ENCODE results near the gene CR1L.
"Not testable (repeated sequence)": the region's sequence is repeated elsewhere in the genome, so short reads cannot be mapped to it uniquely, and the experiment has no call there.

CR1L gene

DNA sequence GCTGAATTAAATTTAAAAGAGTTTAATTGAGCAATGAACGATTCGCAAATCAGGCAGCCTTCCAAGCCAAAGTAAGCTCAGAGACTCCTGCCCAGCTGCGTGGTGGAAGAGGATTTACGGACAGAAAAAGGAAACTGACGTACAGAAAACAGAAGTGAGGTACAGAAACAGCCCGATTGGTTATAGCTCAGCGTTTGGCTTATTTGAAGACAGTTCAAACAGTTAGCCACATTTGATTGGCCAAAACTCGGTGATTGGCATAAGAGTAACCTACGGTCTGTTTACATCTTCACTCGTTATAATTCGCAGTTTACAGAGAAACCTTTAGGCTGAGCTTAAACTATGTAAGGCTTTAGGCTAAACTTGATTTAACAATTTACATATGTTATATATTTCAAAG is 46.9 kb downstream of the CR1L start:
- H3K4me3 ChIP-seq (ENCODE audit: low read depth in 1 of 2, low read length in 2 of 2) = no peak overlapping the region
- H3K9me3 ChIP-seq (ENCODE audit: control insufficient read depth in 1 of 2, low read length in 2 of 2) = no peaks in the 10 kb centered on the region
- H3K27ac ChIP-seq (ENCODE audit: low read length) = no peak overlapping the region
- no peaks in the 10 kb centered on the region for H3K36me3 ChIP-seq (ENCODE audit: control insufficient read depth in 1 of 2, insufficient read depth in 2 of 2, low read length in 2 of 2)
- H3K27me3 ChIP-seq (ENCODE audit: low read depth, low read length) = no peaks in the 10 kb centered on the region
- H3K4me1 ChIP-seq (ENCODE audit: control insufficient read depth in 1 of 2, insufficient read depth in 2 of 2, low read length in 2 of 2) = no peaks in the 10 kb centered on the region

DNA sequence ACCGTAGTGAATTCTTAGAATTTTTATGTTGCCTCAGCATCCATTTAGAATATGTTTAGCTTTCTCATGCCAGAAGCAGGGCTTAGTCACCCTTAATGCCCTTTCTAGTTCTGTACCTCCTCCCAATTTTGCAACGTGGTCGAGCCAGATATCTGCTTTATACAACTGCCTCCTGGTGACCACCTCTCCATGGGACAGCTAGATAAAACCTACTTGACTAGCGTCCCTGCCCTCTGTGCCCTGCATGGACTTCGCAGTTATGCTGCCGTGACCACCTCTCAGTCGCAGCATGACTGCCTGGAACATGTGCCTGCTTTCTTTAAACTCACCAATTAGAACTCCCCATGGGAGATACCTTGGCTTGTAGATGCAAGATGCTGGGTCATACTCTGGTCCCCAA is 47.4 kb downstream of the CR1L start:
- H3K27me3 ChIP-seq (ENCODE audit: low read depth, low read length); H3K4me3 ChIP-seq (ENCODE audit: low read depth in 1 of 2, low read length in 2 of 2); H3K9me3 ChIP-seq (ENCODE audit: control insufficient read depth in 1 of 2, low read length in 2 of 2); H3K36me3 ChIP-seq (ENCODE audit: control insufficient read depth in 1 of 2, insufficient read depth in 2 of 2, low read length in 2 of 2); H3K27ac ChIP-seq (ENCODE audit: low read length); H3K4me1 ChIP-seq (ENCODE audit: control insufficient read depth in 1 of 2, insufficient read depth in 2 of 2, low read length in 2 of 2): not testable (repeated sequence)

DNA sequence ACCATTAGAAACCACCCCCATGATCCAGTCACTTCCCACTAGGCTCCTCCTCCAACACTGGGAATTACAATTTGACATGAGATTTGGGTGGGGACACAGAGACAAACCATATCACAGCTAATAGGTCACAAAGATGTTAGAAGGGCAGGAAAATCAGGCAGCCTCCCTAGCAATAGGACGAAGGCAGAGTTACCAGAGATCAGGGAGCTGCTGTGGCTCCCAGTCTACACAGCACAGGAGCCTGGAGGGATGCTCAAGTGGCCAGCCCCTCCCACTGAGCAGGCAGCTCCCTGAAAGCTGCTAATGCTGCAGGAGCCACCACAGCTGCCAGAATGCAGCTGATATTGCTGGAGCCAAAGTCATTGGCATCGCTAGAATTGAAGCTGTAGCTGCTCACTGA is 51.0 kb downstream of the CR1L start:
- no peak overlapping the region for H3K4me3 ChIP-seq (ENCODE audit: low read depth in 1 of 2, low read length in 2 of 2)
- H3K27ac ChIP-seq (ENCODE audit: low read length) = no peak overlapping the region
- no peaks in the 10 kb centered on the region for H3K9me3 ChIP-seq (ENCODE audit: control insufficient read depth in 1 of 2, low read length in 2 of 2)
- H3K27me3 ChIP-seq (ENCODE audit: low read depth, low read length) = no peaks in the 10 kb centered on the region
- no peaks in the 10 kb centered on the region for H3K4me1 ChIP-seq (ENCODE audit: control insufficient read depth in 1 of 2, insufficient read depth in 2 of 2, low read length in 2 of 2)
- no peaks in the 10 kb centered on the region for H3K36me3 ChIP-seq (ENCODE audit: control insufficient read depth in 1 of 2, insufficient read depth in 2 of 2, low read length in 2 of 2)

DNA sequence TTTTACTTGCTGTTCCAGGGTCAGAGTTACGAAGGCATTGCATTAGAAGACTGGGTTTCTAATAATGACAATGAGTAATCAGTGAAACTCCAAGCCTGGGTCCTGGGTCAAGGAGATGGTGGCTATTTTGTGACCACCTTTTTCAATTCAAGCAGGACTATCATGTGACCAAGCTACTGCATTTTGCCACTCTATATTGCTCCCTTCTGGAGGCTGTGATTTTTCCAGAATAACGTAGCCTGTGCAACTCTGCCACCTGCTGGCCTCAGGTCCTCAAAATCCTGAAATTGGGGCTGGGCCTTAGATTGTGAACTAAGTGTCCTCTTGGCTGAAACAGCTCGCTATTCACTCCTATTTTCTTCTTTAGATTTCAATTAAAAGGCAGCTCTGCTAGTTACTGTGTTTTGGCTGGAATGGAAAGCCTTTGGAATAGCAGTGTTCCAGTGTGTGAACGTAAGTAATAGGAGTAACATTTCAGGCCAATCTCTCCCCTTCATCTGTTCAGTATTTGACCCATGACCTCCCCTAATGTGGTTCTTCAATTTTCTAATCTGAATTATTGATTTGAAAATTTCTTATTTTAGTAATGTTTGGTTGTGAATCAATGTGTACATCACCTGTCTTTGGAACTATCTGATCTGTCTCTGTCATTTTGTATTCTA is 54.0 kb downstream of the CR1L start:
- H3K9me3 ChIP-seq (ENCODE audit: control insufficient read depth in 1 of 2, low read length in 2 of 2) = no peaks in the 10 kb centered on the region
- no peaks in the 10 kb centered on the region for H3K36me3 ChIP-seq (ENCODE audit: control insufficient read depth in 1 of 2, insufficient read depth in 2 of 2, low read length in 2 of 2)
- no peak overlapping the region for H3K4me3 ChIP-seq (ENCODE audit: low read depth in 1 of 2, low read length in 2 of 2)
- no peaks in the 10 kb centered on the region for H3K27me3 ChIP-seq (ENCODE audit: low read depth, low read length)
- no peak overlapping the region for H3K27ac ChIP-seq (ENCODE audit: low read length)
- no peaks in the 10 kb centered on the region for H3K4me1 ChIP-seq (ENCODE audit: control insufficient read depth in 1 of 2, insufficient read depth in 2 of 2, low read length in 2 of 2)

DNA sequence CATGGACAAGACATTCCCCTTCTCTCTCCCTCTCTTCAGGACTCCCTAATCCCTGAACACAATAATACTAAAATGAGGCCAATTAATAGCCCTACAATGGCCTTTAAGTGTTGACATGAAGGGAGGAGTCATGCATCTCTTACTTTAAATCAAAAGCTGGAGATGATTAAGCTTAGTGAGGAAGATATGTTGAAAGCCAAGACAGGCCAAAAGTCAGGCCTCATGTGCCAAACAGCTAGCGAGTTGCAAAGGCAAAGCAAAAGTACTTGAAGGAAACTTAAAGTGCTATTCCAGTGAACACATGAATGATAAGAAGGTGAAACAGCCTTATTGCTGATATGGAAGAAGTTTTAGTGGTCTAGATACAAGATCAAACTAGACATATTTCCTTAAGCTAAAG is 57.4 kb downstream of the CR1L start:
- Histone ChIP-seq H3K27ac (ENCODE audit: low read length) (no peak overlapping the region), H3K27me3 (ENCODE audit: low read depth, low read length) (no peaks in the 10 kb centered on the region), H3K4me1 (ENCODE audit: control insufficient read depth in 1 of 2, insufficient read depth in 2 of 2, low read length in 2 of 2) (no peaks in the 10 kb centered on the region), H3K36me3 (ENCODE audit: control insufficient read depth in 1 of 2, insufficient read depth in 2 of 2, low read length in 2 of 2) (no peaks in the 10 kb centered on the region), H3K9me3 (ENCODE audit: control insufficient read depth in 1 of 2, low read length in 2 of 2) (no peaks in the 10 kb centered on the region), H3K4me3 (ENCODE audit: low read depth in 1 of 2, low read length in 2 of 2) (no peak overlapping the region)

DNA sequence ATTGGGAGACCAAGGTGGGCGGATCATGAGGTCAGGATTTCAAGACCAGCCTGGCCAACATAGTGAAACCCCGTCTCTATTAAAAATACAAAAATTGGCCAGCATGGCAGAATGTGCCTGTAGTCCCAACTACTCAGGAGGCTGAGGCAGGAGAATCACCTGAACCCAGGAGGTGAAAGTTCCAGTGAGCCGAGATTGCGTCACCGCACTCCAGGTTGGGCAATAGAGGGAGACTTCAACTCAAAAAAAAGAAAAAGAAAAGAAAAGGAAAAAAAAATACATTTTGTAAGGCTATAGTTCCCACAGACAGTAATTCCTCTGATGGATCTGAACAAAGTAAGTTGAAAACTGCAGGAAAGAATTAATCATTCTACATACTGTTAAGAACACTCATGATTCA is 58.8 kb downstream of the CR1L start:
- Histone ChIP-seq H3K9me3 (ENCODE audit: control insufficient read depth in 1 of 2, low read length in 2 of 2) (no peaks in the 10 kb centered on the region), H3K27ac (ENCODE audit: low read length) (no peak overlapping the region), H3K4me1 (ENCODE audit: control insufficient read depth in 1 of 2, insufficient read depth in 2 of 2, low read length in 2 of 2) (no peaks in the 10 kb centered on the region), H3K36me3 (ENCODE audit: control insufficient read depth in 1 of 2, insufficient read depth in 2 of 2, low read length in 2 of 2) (no peaks in the 10 kb centered on the region), H3K4me3 (ENCODE audit: low read depth in 1 of 2, low read length in 2 of 2) (no peak overlapping the region), H3K27me3 (ENCODE audit: low read depth, low read length) (no peaks in the 10 kb centered on the region)

DNA sequence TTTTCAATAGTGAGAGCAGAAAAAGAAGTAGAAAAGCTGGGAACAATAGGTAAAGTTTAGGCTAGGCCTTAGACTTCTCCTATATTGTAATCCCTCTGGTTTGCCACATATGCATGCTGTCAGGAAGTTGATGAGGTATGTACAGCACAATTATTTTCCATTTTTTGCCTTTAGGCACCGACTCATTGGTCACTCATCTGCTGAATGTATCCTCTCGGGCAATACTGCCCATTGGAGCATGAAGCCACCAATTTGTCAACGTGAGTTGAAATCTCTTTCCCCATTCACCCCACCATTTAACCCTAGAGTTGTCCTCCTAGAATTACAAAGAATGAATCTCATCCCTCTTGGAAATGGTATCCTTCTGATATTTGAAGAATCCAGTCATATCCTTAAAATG is 63.1 kb downstream of the CR1L start:
- not testable (repeated sequence) for H3K36me3 ChIP-seq (ENCODE audit: control insufficient read depth in 1 of 2, insufficient read depth in 2 of 2, low read length in 2 of 2); H3K4me1 ChIP-seq (ENCODE audit: control insufficient read depth in 1 of 2, insufficient read depth in 2 of 2, low read length in 2 of 2); H3K27ac ChIP-seq (ENCODE audit: low read length); H3K9me3 ChIP-seq (ENCODE audit: control insufficient read depth in 1 of 2, low read length in 2 of 2); H3K4me3 ChIP-seq (ENCODE audit: low read depth in 1 of 2, low read length in 2 of 2); H3K27me3 ChIP-seq (ENCODE audit: low read depth, low read length)

DNA sequence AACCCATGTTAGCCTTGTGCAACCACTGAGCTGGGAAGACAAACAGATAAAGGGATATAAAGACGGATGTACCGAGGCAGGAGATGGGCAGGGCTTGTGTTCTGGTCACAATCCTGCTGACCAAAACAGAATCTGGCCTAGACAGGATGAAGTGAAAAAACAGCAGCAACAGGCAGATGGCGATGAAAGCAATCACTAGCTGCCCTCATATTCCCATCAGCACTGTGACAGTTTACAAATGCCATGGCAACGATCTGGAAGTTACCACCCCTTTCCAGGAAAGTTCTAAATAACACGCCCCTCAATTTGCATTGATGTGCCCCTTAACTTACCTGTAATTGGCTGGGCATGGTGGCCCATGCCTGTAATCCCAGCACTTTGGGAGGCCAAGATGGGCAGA is 66.4 kb downstream of the CR1L start:
- no peak overlapping the region for H3K27ac ChIP-seq (ENCODE audit: low read length)
- H3K36me3 ChIP-seq (ENCODE audit: control insufficient read depth in 1 of 2, insufficient read depth in 2 of 2, low read length in 2 of 2) = no peaks in the 10 kb centered on the region
- no peaks in the 10 kb centered on the region for H3K27me3 ChIP-seq (ENCODE audit: low read depth, low read length)
- no peak overlapping the region for H3K4me3 ChIP-seq (ENCODE audit: low read depth in 1 of 2, low read length in 2 of 2)
- no peaks in the 10 kb centered on the region for H3K9me3 ChIP-seq (ENCODE audit: control insufficient read depth in 1 of 2, low read length in 2 of 2)
- H3K4me1 ChIP-seq (ENCODE audit: control insufficient read depth in 1 of 2, insufficient read depth in 2 of 2, low read length in 2 of 2) = no peaks in the 10 kb centered on the region

DNA sequence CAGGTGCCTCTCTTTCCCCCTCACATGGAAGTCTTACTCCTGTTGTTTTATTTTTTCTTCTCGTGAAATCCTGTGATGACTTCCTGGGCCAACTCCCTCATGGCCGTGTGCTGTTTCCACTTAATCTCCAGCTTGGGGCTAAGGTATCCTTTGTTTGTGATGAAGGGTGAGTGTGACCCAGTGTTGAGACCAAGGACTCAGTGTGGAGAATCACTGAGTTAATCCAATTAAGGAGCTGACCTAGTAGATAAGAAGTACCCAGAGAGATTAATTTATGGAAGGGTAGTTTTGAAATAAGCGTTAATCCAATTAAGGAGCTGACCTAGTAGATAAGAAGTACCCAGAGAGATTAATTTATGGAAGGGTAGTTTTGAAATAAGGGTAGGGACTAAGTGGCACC is 67.8 kb downstream of the CR1L start:
- not testable (repeated sequence) for H3K27me3 ChIP-seq (ENCODE audit: low read depth, low read length); H3K4me3 ChIP-seq (ENCODE audit: low read depth in 1 of 2, low read length in 2 of 2); H3K9me3 ChIP-seq (ENCODE audit: control insufficient read depth in 1 of 2, low read length in 2 of 2); H3K4me1 ChIP-seq (ENCODE audit: control insufficient read depth in 1 of 2, insufficient read depth in 2 of 2, low read length in 2 of 2); H3K27ac ChIP-seq (ENCODE audit: low read length); H3K36me3 ChIP-seq (ENCODE audit: control insufficient read depth in 1 of 2, insufficient read depth in 2 of 2, low read length in 2 of 2)

DNA sequence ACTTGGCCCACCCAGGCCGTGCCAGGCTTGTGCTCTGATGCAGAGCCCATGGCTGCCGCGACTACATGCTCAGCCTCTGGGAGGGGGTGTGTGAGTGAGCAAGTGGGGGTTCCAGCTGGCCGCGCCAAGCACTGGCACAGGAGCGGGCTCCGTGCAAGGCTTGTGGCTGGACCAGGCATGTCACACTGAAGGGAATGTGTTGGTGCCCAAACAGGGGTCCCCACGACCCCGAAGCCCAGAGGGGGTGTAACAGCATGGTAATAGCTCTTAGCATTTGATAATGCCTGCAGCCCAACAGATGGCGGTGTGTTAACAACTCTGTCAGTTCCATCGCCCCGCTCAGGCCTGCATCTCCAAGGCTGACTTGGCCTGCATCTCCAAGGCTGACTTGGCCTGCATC is 68.6 kb downstream of the CR1L start:
- Histone ChIP-seq H3K27me3 (ENCODE audit: low read depth, low read length) (no peaks in the 10 kb centered on the region), H3K27ac (ENCODE audit: low read length) (no peak overlapping the region), H3K4me1 (ENCODE audit: control insufficient read depth in 1 of 2, insufficient read depth in 2 of 2, low read length in 2 of 2) (no peaks in the 10 kb centered on the region), H3K36me3 (ENCODE audit: control insufficient read depth in 1 of 2, insufficient read depth in 2 of 2, low read length in 2 of 2) (no peaks in the 10 kb centered on the region), H3K4me3 (ENCODE audit: low read depth in 1 of 2, low read length in 2 of 2) (no peak overlapping the region), H3K9me3 (ENCODE audit: control insufficient read depth in 1 of 2, low read length in 2 of 2) (no peaks in the 10 kb centered on the region)

DNA sequence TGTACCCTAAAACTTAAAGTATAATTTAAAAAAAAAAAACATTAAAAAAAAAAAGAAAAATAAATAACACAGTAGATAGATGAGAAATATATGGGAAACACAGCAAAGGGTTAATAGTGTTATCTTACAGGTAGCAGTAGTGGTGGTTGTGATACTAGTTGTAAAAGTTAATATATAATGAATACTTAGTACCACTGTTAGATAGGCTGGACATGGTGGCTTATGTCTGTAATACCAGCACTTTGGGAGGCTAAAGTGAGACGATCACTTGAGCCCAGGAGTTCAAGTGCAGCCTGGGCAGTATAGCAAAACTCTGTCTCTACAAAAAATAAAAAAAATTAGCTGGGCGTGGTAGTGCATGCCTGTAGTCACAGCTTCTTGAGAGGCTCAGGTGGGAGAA is 74.3 kb downstream of the CR1L start:
- Histone ChIP-seq H3K9me3 (ENCODE audit: control insufficient read depth in 1 of 2, low read length in 2 of 2) (no peaks in the 10 kb centered on the region), H3K4me3 (ENCODE audit: low read depth in 1 of 2, low read length in 2 of 2) (no peak overlapping the region), H3K27ac (ENCODE audit: low read length) (no peak overlapping the region), H3K36me3 (ENCODE audit: control insufficient read depth in 1 of 2, insufficient read depth in 2 of 2, low read length in 2 of 2) (no peaks in the 10 kb centered on the region), H3K4me1 (ENCODE audit: control insufficient read depth in 1 of 2, insufficient read depth in 2 of 2, low read length in 2 of 2) (no peaks in the 10 kb centered on the region), H3K27me3 (ENCODE audit: low read depth, low read length) (no peaks in the 10 kb centered on the region)

DNA sequence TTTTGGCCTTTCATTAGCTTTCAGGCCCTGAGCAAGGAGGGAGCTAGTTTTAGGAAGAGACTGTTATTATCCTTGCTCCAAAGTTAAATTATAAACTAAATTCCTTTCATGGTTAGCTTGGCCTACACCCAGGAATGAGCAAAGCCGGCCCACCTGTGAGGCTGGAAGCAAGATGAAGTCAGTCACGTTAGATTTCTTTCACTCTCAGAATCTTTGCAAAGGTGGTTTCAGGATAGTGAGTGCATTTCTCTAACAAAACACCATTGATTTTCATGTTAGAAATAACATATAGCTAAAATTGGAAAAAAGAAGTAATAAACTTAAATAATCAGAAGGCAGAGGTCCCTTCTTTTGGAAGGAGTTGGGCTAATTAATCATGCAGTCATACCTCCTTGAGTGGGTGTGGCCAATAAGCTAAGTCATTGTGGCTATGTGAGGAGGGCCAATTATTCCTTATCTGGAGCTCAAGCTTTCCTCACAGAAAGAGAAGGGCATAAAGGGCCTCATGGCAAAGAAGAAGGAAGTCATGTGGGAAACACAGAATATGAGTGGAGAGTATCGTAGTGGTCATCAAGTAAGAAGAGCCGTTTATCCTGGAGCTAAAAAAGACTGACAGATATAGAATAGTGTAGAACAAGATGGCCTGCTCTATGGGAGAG is 83.4 kb downstream of the CR1L start:
- H3K9me3 ChIP-seq (ENCODE audit: control insufficient read depth in 1 of 2, low read length in 2 of 2); H3K36me3 ChIP-seq (ENCODE audit: control insufficient read depth in 1 of 2, insufficient read depth in 2 of 2, low read length in 2 of 2); H3K27me3 ChIP-seq (ENCODE audit: low read depth, low read length); H3K4me3 ChIP-seq (ENCODE audit: low read depth in 1 of 2, low read length in 2 of 2); H3K4me1 ChIP-seq (ENCODE audit: control insufficient read depth in 1 of 2, insufficient read depth in 2 of 2, low read length in 2 of 2); H3K27ac ChIP-seq (ENCODE audit: low read length): not testable (repeated sequence)

All from muscle layer of duodenum (tissue), 2 donors.